Testis (tissue), 3 donors: ENCODE measurements around the gene HOXA7. TPM values are rescaled to one million over a fixed set of nuclear protein-coding genes. Genes with fewer than 3 reads are reported as not detected.

Experiments used
- DNase-seq: peaks from one replicate; pipeline ENCODE4 v3.0.0-alpha.2; 2019
- H3K27ac ChIP-seq, 2 donors: fragments of 200-600 bp; sonication (generic); one replicate each; pipeline ENCODE4 v1.5.1; 2019
- H3K27me3 ChIP-seq: fragments of 200-600 bp; sonication (generic); one replicate; pipeline ENCODE4 v1.5.1; 2019
- H3K36me3 ChIP-seq: fragments of 200-600 bp; sonication (generic); one replicate; pipeline ENCODE4 v1.5.1; 2017; ENCODE audit warnings: low read depth; ENCODE audit errors: missing control alignments
- H3K4me1 ChIP-seq: fragments of 200-600 bp; sonication (generic); one replicate; pipeline ENCODE4 v1.5.1; 2019
- H3K4me3 ChIP-seq, 2 donors: fragments of 200-600 bp; sonication (generic); one replicate each; pipeline ENCODE4 v1.5.1; 2017 to 2019
- H3K9me3 ChIP-seq: fragments of 200-600 bp; sonication (generic); one replicate; pipeline ENCODE4 v1.5.1; 2017
- POLR2A ChIP-seq: fragments of 450-650 bp; IDR thresholded peaks from one replicate; pipeline ENCODE4 v1.6.1; 2017; ENCODE audit warnings: antibody characterized with exemption, mild to moderate bottlenecking, moderate library complexity
- WGBS, 2 donors: methylation state at CpG; one replicate each; pipeline ENCODE4 v1.1.5; 2018; 5-methylcytosine and 5-hydroxymethylcytosine counted together
- intact Hi-C: fragments of 100-400 bp; cut with DNase I; formaldehyde crosslinking; loops from one replicate; pipeline ENCODE4 v1.15.1; 2023; ENCODE audit warnings: low total_unique reads
- polyA plus RNA-seq: library from polyadenylated mRNA; stranded (reverse); fragments of 350-450 nt; fragmentation: Illumina TruSeq; extraction: RNeasy Lipid Tissue Mini Kit (QIAGEN cat#74804); gene quantifications from one replicate; pipeline ENCODE4 v1.2.3, GENCODE V29; 2014; ENCODE audit warnings: low read depth, low replicate concordance; ENCODE audit not compliant: insufficient read depth
- total RNA-seq, 2 donors: library from RNA; depleted of rRNA; stranded (reverse); fragments of >200 nt; gene quantifications; one replicate each; pipeline ENCODE4 v1.2.3, GENCODE V29; 2016
- TF ChIP-seq, protein P1 (sequence below), 3 experiments: fragments of 450-650 bp in 2 of 3; fragments of 200-600 bp in 1 of 3; sonication (generic) in 1 of 3; IDR thresholded peaks; one replicate each; pipeline ENCODE4 v1.5.1; 2016 to 2019; ENCODE audit warnings: antibody characterized with exemption in 3 of 3, mild to moderate bottlenecking in 2 of 3, moderate library complexity in 1 of 3

Gene HOXA7
- total and polyA plus RNA-seq, 3 donors from 2014 or later = 3.1 to 13.1 (median 7.8) TPM

DNA sequence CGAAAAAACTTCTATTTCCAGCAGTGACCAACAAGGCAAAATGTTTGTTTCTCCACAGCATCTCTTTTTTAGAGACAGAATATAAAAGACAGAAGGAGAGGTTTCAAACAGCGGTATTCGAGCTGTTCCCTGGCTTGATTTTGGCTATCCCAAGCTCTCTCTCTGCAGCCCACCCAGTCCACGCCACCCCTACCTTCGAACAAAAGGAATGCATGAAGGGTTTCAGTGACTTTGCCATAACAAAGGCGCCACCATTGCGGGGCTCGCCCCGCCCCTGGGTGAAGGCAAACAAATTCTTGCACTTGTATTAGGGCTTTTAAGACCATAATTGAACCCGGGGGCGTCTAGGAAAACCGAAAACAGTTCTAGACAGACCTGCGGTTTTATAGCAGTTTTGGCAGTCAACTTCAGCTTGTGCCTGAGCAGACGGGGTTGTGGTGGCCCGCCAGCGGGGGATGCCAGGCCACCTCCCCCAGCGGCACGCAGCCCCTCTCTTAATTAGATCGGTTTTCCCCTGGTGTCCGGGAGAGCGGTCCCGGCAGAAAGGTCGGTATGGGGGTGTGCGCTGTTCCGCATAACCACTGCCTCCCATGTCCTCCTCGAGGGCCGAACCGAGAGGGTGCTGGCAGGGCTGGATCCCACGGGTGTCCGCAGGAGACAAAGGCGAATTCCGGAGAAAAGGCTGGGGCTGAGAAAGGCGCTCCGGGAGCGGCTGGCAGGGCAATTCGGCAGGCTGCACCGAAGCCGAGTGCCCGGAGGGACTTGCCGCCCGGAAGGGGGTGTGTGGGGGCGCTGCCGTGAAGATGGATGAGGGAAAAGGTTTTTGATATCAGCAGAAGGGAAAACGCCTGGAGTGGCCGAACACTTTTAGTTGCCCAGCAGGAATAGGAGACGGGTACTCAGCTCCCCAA lies 31.3 kb upstream of the HOXA7 start:
- Histone ChIP-seq H3K27ac (no peak overlapping the region), H3K4me1 (peaks cover 12% of the 10 kb centered on the region), H3K36me3 (no peaks in the 10 kb centered on the region), H3K4me3 (no peak overlapping the region), H3K27me3 (peaks cover 8% of the 10 kb centered on the region), H3K9me3 (no peaks in the 10 kb centered on the region)
- TF ChIP-seq POLR2A = no peak
- TF ChIP-seq, protein P1, sequence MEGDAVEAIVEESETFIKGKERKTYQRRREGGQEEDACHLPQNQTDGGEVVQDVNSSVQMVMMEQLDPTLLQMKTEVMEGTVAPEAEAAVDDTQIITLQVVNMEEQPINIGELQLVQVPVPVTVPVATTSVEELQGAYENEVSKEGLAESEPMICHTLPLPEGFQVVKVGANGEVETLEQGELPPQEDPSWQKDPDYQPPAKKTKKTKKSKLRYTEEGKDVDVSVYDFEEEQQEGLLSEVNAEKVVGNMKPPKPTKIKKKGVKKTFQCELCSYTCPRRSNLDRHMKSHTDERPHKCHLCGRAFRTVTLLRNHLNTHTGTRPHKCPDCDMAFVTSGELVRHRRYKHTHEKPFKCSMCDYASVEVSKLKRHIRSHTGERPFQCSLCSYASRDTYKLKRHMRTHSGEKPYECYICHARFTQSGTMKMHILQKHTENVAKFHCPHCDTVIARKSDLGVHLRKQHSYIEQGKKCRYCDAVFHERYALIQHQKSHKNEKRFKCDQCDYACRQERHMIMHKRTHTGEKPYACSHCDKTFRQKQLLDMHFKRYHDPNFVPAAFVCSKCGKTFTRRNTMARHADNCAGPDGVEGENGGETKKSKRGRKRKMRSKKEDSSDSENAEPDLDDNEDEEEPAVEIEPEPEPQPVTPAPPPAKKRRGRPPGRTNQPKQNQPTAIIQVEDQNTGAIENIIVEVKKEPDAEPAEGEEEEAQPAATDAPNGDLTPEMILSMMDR (IDR thresholded peaks at IDR 0.05) = no peak
- DNase-seq = no peak
- intact Hi-C loops = no loop called here
- WGBS, 2 donors = 9 to 14% methylated on average over 18 to 46 of the region's 46 CpGs

DNA sequence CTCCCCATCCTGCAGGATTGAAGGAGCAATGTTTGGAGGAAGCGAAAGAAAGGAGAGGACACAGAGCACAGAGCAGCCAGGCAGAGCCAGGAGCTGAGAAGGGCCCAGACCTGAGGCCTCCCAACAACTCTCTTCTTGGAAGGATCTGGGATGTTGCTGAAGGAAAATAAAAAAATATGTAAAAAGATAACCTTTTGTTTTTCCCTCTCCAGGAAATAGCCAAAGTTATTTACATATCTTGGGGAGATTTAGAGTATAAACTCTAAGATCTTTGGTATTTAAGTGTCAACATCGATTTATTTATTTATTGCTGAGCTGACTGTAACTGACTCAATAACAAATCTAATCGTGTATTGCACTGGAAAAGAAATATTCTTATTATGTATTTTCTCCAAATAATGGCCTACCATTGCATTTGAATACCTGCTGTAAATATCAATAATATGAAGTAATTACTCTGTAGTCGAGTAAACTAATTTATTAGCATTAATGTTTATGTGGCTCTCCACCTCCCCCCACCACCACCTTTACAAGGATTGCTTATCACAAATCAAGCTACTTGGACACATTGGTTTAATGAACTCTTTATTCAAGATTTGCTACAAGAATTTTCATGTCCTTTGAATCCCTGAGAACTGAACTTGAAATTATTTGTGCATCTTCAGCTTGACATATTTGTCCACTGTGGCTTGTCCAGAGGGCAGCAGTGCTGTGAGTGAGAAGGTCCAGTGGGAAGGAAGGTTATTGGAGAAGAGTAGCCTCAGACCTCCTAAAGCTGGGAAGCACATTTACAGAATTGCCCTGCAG lies 30.4 kb upstream of the HOXA7 start:
- Histone ChIP-seq H3K9me3 (no peaks in the 10 kb centered on the region), H3K27ac (no peak overlapping the region), H3K36me3 (no peaks in the 10 kb centered on the region), H3K27me3 (peaks cover 8% of the 10 kb centered on the region), H3K4me1 (peaks cover 7% of the 10 kb centered on the region), H3K4me3 (no peak overlapping the region)
- intact Hi-C loops = no loop called here
- DNase-seq = no peak
- TF ChIP-seq, protein P1 (IDR thresholded peaks at IDR 0.05) = no peak
- TF ChIP-seq POLR2A = no peak
- WGBS, 2 donors = 38% methylated on average over 4 of the region's 4 CpGs

DNA sequence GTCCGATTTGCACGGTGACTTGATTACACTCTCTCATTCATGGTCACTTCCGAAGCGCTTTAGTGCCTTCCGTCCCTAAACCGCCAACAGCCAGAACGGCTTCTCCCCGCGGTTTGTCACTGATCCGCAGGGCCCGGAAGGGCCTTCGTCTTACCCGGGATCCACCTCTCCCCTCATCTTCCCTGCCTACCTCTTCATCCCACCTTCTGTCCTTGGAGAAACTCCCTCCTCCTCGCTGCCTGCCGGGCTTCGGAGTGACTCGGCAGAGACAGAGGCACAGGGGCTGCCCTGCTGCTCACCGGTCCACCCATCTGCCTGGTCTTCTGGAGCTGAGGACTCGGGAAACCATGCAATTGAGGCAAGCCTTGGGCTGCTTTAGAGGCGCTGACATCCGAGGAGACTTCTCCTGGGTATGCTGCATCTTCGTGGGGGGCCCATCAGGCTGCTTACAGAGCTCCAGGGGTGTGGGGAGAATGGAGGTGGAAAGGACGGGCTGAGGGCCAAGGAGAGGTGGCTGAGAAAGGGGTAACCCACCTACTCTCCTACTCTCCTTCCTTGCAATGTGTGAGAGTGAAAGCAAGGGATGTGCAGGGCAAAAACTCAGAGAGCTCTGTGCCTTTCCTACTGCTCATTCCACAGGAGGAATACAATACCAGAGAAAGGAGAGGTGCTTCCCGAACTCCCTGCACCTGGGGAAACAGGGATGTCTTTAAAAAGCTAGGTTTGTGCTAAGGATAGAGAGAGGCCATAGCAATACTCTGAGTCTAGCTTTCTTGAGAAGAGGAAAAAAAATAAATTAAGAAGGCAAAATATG lies 29.6 kb upstream of the HOXA7 start:
- 8 to 9% methylated on average over 17 to 24 of the region's 24 CpGs for WGBS, 2 donors
- H3K27ac ChIP-seq = no peak overlapping the region
- intact Hi-C loops = no loop called here
- H3K4me3 ChIP-seq = no peak overlapping the region
- H3K27me3 ChIP-seq = peaks cover 8% of the 10 kb centered on the region
- no peaks in the 10 kb centered on the region for H3K36me3 ChIP-seq
- peak; percentile 6 for DNase-seq
- no peaks in the 10 kb centered on the region for H3K9me3 ChIP-seq
- peaks cover 7% of the 10 kb centered on the region for H3K4me1 ChIP-seq
- TF ChIP-seq POLR2A = no peak
- TF ChIP-seq, protein P1 (IDR thresholded peaks at IDR 0.05) = no peak

DNA sequence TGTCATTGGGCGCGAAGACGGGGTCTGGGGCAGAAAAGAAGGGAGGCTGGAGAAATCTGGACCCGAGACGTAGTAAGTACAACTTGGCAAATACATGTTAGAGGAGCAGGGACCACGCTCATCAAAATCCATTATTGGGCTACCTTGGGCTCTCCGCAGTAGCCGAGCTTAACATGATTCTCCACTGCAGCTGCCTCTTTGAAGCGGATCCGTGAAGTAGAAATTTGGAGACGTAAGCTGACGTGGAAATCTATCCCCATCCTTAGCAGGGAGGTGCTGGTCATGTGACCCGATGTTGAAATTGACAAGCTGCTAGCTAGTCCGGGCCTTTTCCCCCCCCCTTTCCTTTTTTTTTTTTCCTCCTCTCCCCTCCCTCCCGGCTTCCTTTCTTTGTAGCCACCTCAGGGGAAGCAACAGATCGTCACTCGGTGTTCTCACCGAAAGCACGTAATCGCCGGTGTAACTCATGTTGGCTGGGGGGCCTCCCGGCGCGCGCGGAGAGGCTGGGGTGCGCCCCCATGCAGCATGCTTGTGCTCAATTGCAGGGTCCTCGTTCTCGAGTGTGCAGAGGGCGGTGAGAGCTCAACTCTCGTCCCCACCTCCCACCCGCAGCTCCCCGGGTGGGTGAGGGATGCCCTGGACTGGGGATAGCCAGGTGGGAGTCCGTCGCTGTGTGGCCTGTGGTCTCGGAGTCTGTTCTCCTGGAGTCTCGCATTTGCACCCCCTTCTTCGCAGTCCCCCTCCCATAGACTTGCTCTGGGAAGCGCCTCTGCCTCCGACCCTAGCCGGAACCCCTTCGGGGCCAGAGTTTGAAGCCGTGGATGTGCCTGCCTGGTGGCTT lies 28.8 kb upstream of the HOXA7 start, which contains the start of gene HOXA11:
Gene HOXA11 (minus strand): TSS at position 220 of the 841 bp plus-strand sequence. CDS start 88 bp downstream, at position 132.
- peaks cover 8% of the 10 kb centered on the region for H3K27me3 ChIP-seq
- DNase-seq = peak; percentile 13
- intact Hi-C loops = no loop called here
- H3K9me3 ChIP-seq = no peaks in the 10 kb centered on the region
- peak within 1 kb of the TSS in 1 of 2 donors; percentile 13 for H3K4me3 ChIP-seq
- no peaks in the 10 kb centered on the region for H3K36me3 ChIP-seq
- no peak for TF ChIP-seq POLR2A
- TF ChIP-seq, protein P1 (IDR thresholded peaks at IDR 0.05) = no peak
- H3K4me1 ChIP-seq = peaks cover 7% of the 10 kb centered on the region
- H3K27ac ChIP-seq = no peak within 1 kb of the TSS
- 6 to 8% methylated on average over 32 to 38 of the region's 43 CpGs for WGBS, 2 donors
